ENCODE data around the gene GLYATL3. TPM values are rescaled to one million over a fixed set of nuclear protein-coding genes. Genes with fewer than 3 reads are reported as not detected.

Gene GLYATL3
- total RNA-seq, 1 donor = not detected

DNA sequence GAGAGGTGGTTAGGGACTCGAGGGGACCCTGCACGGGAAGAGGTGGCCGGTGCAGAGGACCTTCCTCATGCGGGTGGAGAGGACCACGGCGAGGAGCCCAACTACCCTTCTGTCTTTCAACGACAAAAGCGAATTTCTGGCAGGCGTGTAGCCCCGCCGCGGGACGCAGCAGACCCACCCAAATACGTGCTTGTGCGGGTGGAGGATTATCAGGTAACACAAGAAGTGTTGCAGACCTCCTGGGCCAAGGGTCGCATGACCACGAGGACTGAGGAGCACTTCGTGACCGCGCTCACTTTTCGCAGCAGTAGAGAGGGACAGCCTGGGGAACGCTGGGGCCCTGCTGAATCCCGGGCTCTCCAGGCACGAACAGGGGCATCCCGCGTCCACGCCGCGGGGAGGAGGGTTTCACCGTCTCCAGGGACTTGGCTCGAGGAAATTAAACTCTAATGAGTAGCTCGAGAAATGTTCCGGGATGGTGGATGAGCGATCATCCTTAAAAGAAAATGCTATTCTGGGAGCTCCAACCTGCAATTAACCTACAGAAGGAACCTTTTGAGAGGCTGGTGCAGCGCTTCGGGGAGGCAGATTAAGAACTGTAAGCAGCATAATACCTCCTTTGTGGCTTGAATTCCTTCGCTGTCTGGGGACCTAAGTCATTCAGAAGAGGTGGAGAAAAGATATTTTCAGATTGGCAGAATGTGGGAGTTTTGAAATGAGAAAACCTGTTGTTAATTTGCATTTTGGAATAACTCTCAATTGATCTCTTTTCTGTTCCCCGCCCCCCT, 51.5 kb downstream of the GLYATL3 start:
- H3K4me3 ChIP-seq (ENCODE audit: low read depth, low read length) = peak overlapping the region; percentile 64
- TF ChIP-seq, protein P1, sequence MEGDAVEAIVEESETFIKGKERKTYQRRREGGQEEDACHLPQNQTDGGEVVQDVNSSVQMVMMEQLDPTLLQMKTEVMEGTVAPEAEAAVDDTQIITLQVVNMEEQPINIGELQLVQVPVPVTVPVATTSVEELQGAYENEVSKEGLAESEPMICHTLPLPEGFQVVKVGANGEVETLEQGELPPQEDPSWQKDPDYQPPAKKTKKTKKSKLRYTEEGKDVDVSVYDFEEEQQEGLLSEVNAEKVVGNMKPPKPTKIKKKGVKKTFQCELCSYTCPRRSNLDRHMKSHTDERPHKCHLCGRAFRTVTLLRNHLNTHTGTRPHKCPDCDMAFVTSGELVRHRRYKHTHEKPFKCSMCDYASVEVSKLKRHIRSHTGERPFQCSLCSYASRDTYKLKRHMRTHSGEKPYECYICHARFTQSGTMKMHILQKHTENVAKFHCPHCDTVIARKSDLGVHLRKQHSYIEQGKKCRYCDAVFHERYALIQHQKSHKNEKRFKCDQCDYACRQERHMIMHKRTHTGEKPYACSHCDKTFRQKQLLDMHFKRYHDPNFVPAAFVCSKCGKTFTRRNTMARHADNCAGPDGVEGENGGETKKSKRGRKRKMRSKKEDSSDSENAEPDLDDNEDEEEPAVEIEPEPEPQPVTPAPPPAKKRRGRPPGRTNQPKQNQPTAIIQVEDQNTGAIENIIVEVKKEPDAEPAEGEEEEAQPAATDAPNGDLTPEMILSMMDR (IDR thresholded peaks at IDR 0.05; ENCODE audit: insufficient read depth, low read depth, low read length) = no peak
- DNase-seq (ENCODE audit: low read depth) = no peak

DNA sequence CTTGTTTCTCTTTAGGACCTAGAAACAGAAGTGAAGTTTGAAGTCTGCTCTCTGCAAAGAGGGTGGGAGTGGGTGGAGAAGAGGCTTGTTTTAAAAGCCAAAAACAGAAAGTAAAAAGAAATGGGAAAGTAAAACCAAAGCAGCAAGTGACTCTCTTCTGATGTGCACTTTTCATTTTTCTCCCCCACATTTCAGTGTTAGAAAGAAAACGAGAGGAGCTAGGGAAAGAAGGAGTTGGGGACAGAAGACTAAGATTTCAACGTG, 52.1 kb downstream of the GLYATL3 start:
- peak overlapping the region; percentile 64 for H3K4me3 ChIP-seq (ENCODE audit: low read depth, low read length)
- DNase-seq (ENCODE audit: low read depth) = no peak
- TF ChIP-seq, protein P1 (IDR thresholded peaks at IDR 0.05; ENCODE audit: insufficient read depth, low read depth, low read length) = no peak

DNA sequence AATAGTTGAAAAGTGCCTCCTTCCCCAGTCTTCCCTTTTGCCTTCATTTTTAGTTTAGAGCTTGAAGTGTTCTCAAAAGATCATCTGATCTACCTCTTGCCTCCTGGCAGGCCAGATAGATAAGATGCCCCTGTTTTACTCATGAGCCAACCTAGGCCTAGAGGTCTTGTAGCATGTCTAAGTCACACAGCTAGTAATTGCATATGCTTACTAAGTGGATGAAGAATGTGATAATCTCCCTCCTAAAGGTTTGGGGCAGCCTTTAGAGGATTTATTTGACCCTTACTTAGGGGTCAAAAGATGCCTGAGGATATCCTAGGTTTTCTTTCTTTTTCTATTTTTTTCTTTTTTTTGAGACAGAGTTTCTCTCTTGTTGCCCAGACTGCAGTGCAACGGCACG, 52.9 kb downstream of the GLYATL3 start:
- H3K4me3 ChIP-seq (ENCODE audit: low read depth, low read length) = no peak overlapping the region
- TF ChIP-seq, protein P1 (IDR thresholded peaks at IDR 0.05; ENCODE audit: insufficient read depth, low read depth, low read length) = no peak
- DNase-seq (ENCODE audit: low read depth) = no peak

DNA sequence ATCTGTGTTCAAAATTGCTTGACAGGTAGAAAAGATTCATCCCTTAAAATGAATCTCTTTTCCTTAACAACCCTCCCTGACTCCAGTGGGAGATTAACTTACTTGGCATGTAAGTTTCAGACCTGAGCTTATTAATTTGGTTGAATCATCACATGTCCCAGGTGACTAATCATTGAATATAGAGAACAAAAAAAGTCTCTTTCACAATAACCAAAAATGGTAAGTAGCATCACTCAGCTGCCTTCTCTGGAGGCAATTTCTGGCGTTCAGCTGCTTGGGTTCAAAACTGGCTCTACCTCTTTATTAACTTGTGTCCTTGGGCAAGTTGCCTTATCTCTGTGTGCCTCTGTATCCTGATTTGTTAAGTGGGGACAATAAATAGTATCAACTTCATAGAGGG, 53.7 kb downstream of the GLYATL3 start:
- no peak overlapping the region for H3K4me3 ChIP-seq (ENCODE audit: low read depth, low read length)
- TF ChIP-seq, protein P1 (IDR thresholded peaks at IDR 0.05; ENCODE audit: insufficient read depth, low read depth, low read length) = no peak
- DNase-seq (ENCODE audit: low read depth) = no peak

DNA sequence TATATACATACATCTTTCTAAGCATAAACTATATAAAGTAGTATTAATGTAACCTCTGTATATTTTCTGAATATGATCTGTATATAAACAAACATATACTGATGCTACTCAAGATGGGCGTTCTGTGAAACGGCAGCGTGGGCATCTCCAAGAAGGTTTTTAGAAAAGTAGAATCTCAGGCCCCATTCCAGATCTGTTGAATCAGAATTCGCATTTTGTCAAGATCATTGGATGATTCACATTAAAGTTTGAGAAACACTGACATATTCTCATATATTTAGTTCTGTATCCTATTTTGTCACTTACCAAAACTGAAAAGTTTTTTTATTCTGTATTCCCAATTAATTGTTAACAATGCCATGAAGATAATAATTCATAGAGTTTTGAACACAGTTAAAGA, 56.2 kb downstream of the GLYATL3 start:
- DNase-seq (ENCODE audit: low read depth) = no peak
- H3K4me3 ChIP-seq (ENCODE audit: low read depth, low read length) = no peak overlapping the region
- TF ChIP-seq, protein P1 (IDR thresholded peaks at IDR 0.05; ENCODE audit: insufficient read depth, low read depth, low read length) = no peak

DNA sequence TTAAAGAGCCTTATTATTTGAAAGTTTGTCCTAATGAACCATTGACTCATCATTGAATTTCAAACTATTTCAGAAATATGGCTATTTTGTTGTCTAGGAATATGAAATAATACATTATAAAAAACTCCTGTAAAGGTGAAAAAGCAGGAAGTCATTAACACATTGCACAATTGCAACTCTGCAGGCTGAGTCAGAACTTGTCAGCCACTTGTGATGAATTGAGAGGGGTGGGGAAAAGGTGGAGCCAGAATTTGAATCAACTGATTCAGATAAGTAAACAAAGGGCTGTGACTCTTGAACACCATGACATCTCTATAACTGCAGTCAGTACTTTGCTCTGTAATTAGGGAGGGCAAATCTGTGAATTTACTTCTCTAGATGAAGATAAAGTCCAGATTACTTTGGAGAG, 56.7 kb downstream of the GLYATL3 start:
- TF ChIP-seq, protein P1 (IDR thresholded peaks at IDR 0.05; ENCODE audit: insufficient read depth, low read depth, low read length) = no peak
- DNase-seq (ENCODE audit: low read depth) = peak; percentile 68
- H3K4me3 ChIP-seq (ENCODE audit: low read depth, low read length) = no peak overlapping the region

DNA sequence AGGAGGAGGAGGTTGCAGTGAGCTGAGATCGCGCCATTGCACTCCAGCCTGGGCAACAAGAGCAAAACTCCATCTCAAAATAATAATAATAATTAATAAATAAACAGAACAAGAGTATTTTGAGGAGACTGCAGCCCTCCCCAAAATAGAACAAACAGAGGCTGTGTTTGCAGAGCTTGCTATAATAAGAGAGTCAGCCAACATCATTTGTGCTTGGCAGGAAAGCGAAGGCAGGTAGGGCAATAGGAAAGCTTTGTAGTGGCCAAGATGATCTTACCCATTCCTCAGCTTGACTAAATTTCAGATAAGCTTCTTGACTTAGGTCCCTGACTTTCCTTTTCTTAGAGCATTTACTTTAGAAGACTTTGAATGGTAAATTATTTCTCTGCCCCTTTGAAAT, 57.5 kb downstream of the GLYATL3 start:
- no peak for DNase-seq (ENCODE audit: low read depth)
- TF ChIP-seq, protein P1 (IDR thresholded peaks at IDR 0.05; ENCODE audit: insufficient read depth, low read depth, low read length) = no peak

More for the DNA sequence above, 57.5 kb downstream of the GLYATL3 start:
- H3K4me3 ChIP-seq (ENCODE audit: low read depth, low read length) = no peak overlapping the region

All from fibroblast of villous mesenchyme (primary cell).